Measurements from ENCODE around the gene RBBP5. TPM values are rescaled to one million over a fixed set of nuclear protein-coding genes. Genes with fewer than 3 reads are reported as not detected.

RBBP5 gene
- total RNA-seq, 4 donors from 2014 or later = 8.6 to 13.3 (median 12.0) TPM

DNA sequence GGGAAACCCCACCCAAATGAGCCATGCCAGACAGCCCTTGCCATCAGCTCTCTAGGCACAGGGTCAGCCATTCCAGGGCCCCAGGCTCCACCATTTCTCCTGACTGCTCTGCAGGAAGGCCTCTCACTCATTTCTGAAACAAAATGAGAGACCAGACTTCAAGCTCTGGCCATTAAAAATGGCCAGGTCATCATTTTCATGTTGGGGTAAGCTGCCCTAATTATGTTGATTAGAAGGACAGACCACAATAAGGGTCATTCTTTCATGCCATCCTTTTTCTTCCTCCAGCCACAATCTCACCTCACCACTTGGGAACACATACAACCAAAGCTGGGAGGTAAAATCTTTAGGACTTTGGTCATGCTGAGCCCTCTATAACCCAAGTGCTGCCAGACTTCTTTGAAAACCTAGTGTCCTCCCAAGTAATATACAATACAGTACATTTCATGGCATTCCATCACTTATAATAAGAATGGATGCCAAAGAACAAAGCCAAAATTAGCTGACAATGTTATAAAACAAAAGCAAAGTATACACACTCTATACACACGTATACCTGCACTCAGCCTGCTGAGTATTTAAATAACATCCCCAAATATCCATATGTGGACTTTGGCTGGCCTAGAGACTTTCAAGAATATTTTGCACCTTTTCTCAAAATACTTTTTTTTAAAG is 22.4 kb upstream of the RBBP5 start:
- intact Hi-C loops (cut with DNase I) = no loop called here

DNA sequence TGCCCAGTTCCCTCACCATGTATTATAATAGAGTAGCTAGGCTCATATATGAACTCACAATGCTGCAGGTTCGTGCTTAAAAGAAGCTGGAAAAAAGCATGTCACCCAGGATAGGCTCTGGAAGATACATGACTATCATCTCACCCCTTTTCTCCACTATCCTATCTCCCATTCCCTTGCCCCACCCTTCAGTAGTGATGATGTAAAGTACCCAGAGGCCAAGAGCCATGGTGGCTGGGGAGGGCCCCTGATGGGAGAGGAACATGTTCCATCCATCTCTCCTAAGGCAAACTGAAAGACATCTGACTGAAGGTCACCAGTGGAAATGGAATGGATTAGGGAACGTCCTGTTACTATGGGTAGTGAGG is 20.3 kb upstream of the RBBP5 start:
- 60% methylated on average over 2 of the region's 2 CpGs for WGBS
- intact Hi-C loops (cut with DNase I) = no loop called here
- H3K27ac ChIP-seq (replicated peaks in 1 of 4) = no peak overlapping the region

More for the DNA sequence above, 22.4 kb upstream of the RBBP5 start:
- no peak for TF ChIP-seq POLR2A (IDR thresholded peaks at IDR 0.05; ENCODE audit: low read depth)
- Histone ChIP-seq H3K4me1 (peaks cover 20 to 31% (median 30%) of the 10 kb centered on the region in 4 donors), H3K9me3 (no peaks in the 10 kb centered on the region), H3K36me3 (peaks cover 16 to 36% (median 23%) of the 10 kb centered on the region in 4 donors), H3K27me3 (no peaks in the 10 kb centered on the region), H3K27ac (replicated peaks in 1 of 4) (peak overlapping the region; percentile 25 to 68 (median 40)), H3K4me3 (no peak overlapping the region)
- no peak for DNase-seq (ENCODE audit: extremely low spot score)
- 50% methylated on average over 1 of the region's 1 CpG for WGBS

GRCh38 chr1:205141236-205142101 is 19.7 kb upstream of the RBBP5 start:
- Histone ChIP-seq H3K4me1 (peaks cover 20 to 31% (median 30%) of the 10 kb centered on the region in 4 donors), H3K9me3 (no peaks in the 10 kb centered on the region), H3K36me3 (peaks cover 0 to 8% (median 0%) of the 10 kb centered on the region in 4 donors), H3K27ac (replicated peaks in 1 of 4) (no peak overlapping the region), H3K27me3 (no peaks in the 10 kb centered on the region), H3K4me3 (peak overlapping the region in 1 of 4 donors; percentile 41)
- 23% methylated on average over 12 of the region's 12 CpGs for WGBS
- peak; percentile 94 for DNase-seq (ENCODE audit: extremely low spot score)
- TF ChIP-seq EP300 (IDR thresholded peaks at IDR 0.05) (no peak), CTCF (IDR thresholded peaks at IDR 0.05) (peak; percentile 78 to 89 (median 79)), POLR2AphosphoS5 (IDR thresholded peaks at IDR 0.05) (peak in 1 of 2 donors; percentile 24), POLR2A (IDR thresholded peaks at IDR 0.05; ENCODE audit: low read depth) (no peak)
- intact Hi-C loops (cut with DNase I) = no loop called here

More for the DNA sequence above, 20.3 kb upstream of the RBBP5 start:
- TF ChIP-seq CTCF (IDR thresholded peaks at IDR 0.05) (no peak), POLR2AphosphoS5 (IDR thresholded peaks at IDR 0.05) (no peak), EP300 (IDR thresholded peaks at IDR 0.05) (no peak), POLR2A (IDR thresholded peaks at IDR 0.05; ENCODE audit: low read depth) (no peak)
- peaks cover 4 to 15% (median 5%) of the 10 kb centered on the region in 4 donors for H3K36me3 ChIP-seq
- H3K9me3 ChIP-seq = no peaks in the 10 kb centered on the region
- H3K4me1 ChIP-seq = peaks cover 20 to 31% (median 30%) of the 10 kb centered on the region in 4 donors
- no peak for DNase-seq (ENCODE audit: extremely low spot score)
- peak overlapping the region in 1 of 4 donors; percentile 41 for H3K4me3 ChIP-seq
- no peaks in the 10 kb centered on the region for H3K27me3 ChIP-seq

DNA sequence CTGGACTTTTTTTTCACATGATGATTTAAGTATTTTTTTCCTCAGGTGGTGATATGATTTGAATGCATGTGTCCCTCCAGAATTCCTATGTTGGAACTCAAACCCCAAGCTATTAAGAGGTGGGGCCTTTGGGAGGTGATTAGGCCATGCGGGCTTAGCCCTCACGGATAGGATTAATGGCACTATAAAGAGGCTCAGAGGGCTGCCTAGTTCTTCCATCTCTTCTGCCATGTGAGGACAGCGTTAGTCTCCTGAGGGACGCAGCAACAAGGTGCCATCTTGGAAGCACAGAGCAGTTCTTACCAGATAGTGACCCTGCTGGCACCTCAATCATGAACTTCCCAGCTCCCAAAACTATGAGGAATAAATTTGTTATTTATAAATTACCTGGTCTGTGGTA is 18.3 kb upstream of the RBBP5 start:
- intact Hi-C loops (cut with DNase I) = no loop called here
- TF ChIP-seq POLR2AphosphoS5 (IDR thresholded peaks at IDR 0.05) (no peak), EP300 (IDR thresholded peaks at IDR 0.05) (no peak), POLR2A (IDR thresholded peaks at IDR 0.05; ENCODE audit: low read depth) (no peak), CTCF (IDR thresholded peaks at IDR 0.05) (no peak)
- 88% methylated on average over 4 of the region's 4 CpGs for WGBS
- H3K27me3 ChIP-seq = no peaks in the 10 kb centered on the region
- H3K9me3 ChIP-seq = no peaks in the 10 kb centered on the region
- peaks cover 20 to 30% (median 26%) of the 10 kb centered on the region in 4 donors for H3K4me1 ChIP-seq
- no peak for DNase-seq (ENCODE audit: extremely low spot score)
- no peak overlapping the region for H3K4me3 ChIP-seq
- no peaks in the 10 kb centered on the region for H3K36me3 ChIP-seq
- no peak overlapping the region for H3K27ac ChIP-seq (replicated peaks in 1 of 4)

GRCh38 chr1:205137901-205138300 is 16.1 kb upstream of the RBBP5 start:
- 82% methylated on average over 3 of the region's 3 CpGs for WGBS
- intact Hi-C loops (cut with DNase I) = no loop called here
- H3K27me3 ChIP-seq = no peaks in the 10 kb centered on the region
- no peak overlapping the region for H3K4me3 ChIP-seq
- H3K9me3 ChIP-seq = no peaks in the 10 kb centered on the region
- H3K27ac ChIP-seq (replicated peaks in 1 of 4) = no peak overlapping the region
- H3K4me1 ChIP-seq = peaks cover 10 to 12% (median 10%) of the 10 kb centered on the region in 4 donors
- H3K36me3 ChIP-seq = no peaks in the 10 kb centered on the region
- no peak for TF ChIP-seq EP300 (IDR thresholded peaks at IDR 0.05)
- TF ChIP-seq POLR2AphosphoS5 (IDR thresholded peaks at IDR 0.05) = no peak
- no peak for TF ChIP-seq CTCF (IDR thresholded peaks at IDR 0.05)
- no peak for TF ChIP-seq POLR2A (IDR thresholded peaks at IDR 0.05; ENCODE audit: low read depth)
- no peak for DNase-seq (ENCODE audit: extremely low spot score)

Data from esophagus muscularis mucosa (tissue), 4 donors.